ENCODE data around the gene HAL. TPM values are rescaled to one million over a fixed set of nuclear protein-coding genes. Genes with fewer than 3 reads are reported as not detected.

Gene HAL
- total RNA-seq, 4 donors from 2014 or later = 1.2 TPM; not detected in 3

GRCh38 chr12:95980437-95980836 lies 15.7 kb downstream of the HAL start:
- Histone ChIP-seq H3K27ac (replicated peaks in 1 of 4) (no peak overlapping the region), H3K4me3 (no peak overlapping the region), H3K36me3 (no peaks in the 10 kb centered on the region), H3K27me3 (no peaks in the 10 kb centered on the region), H3K4me1 (no peaks in the 10 kb centered on the region), H3K9me3 (no peaks in the 10 kb centered on the region)
- TF ChIP-seq POLR2A (IDR thresholded peaks at IDR 0.05; ENCODE audit: low read depth) (no peak), EP300 (IDR thresholded peaks at IDR 0.05) (no peak), POLR2AphosphoS5 (IDR thresholded peaks at IDR 0.05) (no peak)
- TF ChIP-seq, protein P1, sequence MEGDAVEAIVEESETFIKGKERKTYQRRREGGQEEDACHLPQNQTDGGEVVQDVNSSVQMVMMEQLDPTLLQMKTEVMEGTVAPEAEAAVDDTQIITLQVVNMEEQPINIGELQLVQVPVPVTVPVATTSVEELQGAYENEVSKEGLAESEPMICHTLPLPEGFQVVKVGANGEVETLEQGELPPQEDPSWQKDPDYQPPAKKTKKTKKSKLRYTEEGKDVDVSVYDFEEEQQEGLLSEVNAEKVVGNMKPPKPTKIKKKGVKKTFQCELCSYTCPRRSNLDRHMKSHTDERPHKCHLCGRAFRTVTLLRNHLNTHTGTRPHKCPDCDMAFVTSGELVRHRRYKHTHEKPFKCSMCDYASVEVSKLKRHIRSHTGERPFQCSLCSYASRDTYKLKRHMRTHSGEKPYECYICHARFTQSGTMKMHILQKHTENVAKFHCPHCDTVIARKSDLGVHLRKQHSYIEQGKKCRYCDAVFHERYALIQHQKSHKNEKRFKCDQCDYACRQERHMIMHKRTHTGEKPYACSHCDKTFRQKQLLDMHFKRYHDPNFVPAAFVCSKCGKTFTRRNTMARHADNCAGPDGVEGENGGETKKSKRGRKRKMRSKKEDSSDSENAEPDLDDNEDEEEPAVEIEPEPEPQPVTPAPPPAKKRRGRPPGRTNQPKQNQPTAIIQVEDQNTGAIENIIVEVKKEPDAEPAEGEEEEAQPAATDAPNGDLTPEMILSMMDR (IDR thresholded peaks at IDR 0.05) = no peak
- DNase-seq (ENCODE audit: extremely low spot score) = peak; percentile 57
- intact Hi-C loops (cut with DNase I) = no loop called here
- WGBS = 89% methylated on average over 5 of the region's 5 CpGs

- Histone ChIP-seq H3K4me1 (no peaks in the 10 kb centered on the region), H3K4me3 (no peak overlapping the region), H3K36me3 (no peaks in the 10 kb centered on the region), H3K27ac (replicated peaks in 1 of 4) (no peak overlapping the region), H3K9me3 (no peaks in the 10 kb centered on the region), H3K27me3 (no peaks in the 10 kb centered on the region)
- TF ChIP-seq POLR2AphosphoS5 (IDR thresholded peaks at IDR 0.05) = no peak
- no peak for TF ChIP-seq POLR2A (IDR thresholded peaks at IDR 0.05; ENCODE audit: low read depth)
- TF ChIP-seq, protein P1 (IDR thresholded peaks at IDR 0.05) = no peak
- TF ChIP-seq EP300 (IDR thresholded peaks at IDR 0.05) = no peak
- intact Hi-C loops (cut with DNase I) = no loop called here
- WGBS = 98% methylated on average over 3 of the region's 3 CpGs
- no peak for DNase-seq (ENCODE audit: extremely low spot score)
Observed at GRCh38 chr12:95978774-95979173, 17.4 kb downstream of the HAL start.

- H3K27me3 ChIP-seq = no peaks in the 10 kb centered on the region
- no peak for TF ChIP-seq EP300 (IDR thresholded peaks at IDR 0.05)
- TF ChIP-seq POLR2AphosphoS5 (IDR thresholded peaks at IDR 0.05) = no peak
- TF ChIP-seq POLR2A (IDR thresholded peaks at IDR 0.05; ENCODE audit: low read depth) = no peak
- TF ChIP-seq, protein P1 (IDR thresholded peaks at IDR 0.05) = no peak
- no peak overlapping the region for H3K27ac ChIP-seq (replicated peaks in 1 of 4)
Observed at GRCh38 chr12:95978351-95978750, 17.8 kb downstream of the HAL start.

GRCh38 chr12:95977764-95978305 lies 18.3 kb downstream of the HAL start:
- intact Hi-C loops (cut with DNase I) = no loop called here
- TF ChIP-seq, protein P1 (IDR thresholded peaks at IDR 0.05) = no peak
- TF ChIP-seq EP300 (IDR thresholded peaks at IDR 0.05) (no peak), POLR2AphosphoS5 (IDR thresholded peaks at IDR 0.05) (no peak), POLR2A (IDR thresholded peaks at IDR 0.05; ENCODE audit: low read depth) (no peak)
- H3K27ac ChIP-seq (replicated peaks in 1 of 4) = no peak overlapping the region
- H3K4me1 ChIP-seq = no peaks in the 10 kb centered on the region
- DNase-seq (ENCODE audit: extremely low spot score) = no peak
- WGBS = 83% methylated on average over 11 of the region's 11 CpGs
- H3K27me3 ChIP-seq = no peaks in the 10 kb centered on the region
- no peaks in the 10 kb centered on the region for H3K9me3 ChIP-seq
- H3K36me3 ChIP-seq = no peaks in the 10 kb centered on the region
- no peak overlapping the region for H3K4me3 ChIP-seq

More at GRCh38 chr12:95978351-95978750, 17.8 kb downstream of the HAL start:
- H3K4me1 ChIP-seq = no peaks in the 10 kb centered on the region
- intact Hi-C loops (cut with DNase I) = no loop called here
- no peaks in the 10 kb centered on the region for H3K36me3 ChIP-seq
- H3K9me3 ChIP-seq = no peaks in the 10 kb centered on the region
- H3K4me3 ChIP-seq = no peak overlapping the region
- no peak for DNase-seq (ENCODE audit: extremely low spot score)
- 88% methylated on average over 5 of the region's 5 CpGs for WGBS

- Histone ChIP-seq H3K4me1 (no peaks in the 10 kb centered on the region), H3K27ac (replicated peaks in 1 of 4) (no peak overlapping the region), H3K9me3 (no peaks in the 10 kb centered on the region), H3K27me3 (no peaks in the 10 kb centered on the region), H3K4me3 (no peak overlapping the region), H3K36me3 (no peaks in the 10 kb centered on the region)
- TF ChIP-seq POLR2AphosphoS5 (IDR thresholded peaks at IDR 0.05) (no peak), EP300 (IDR thresholded peaks at IDR 0.05) (no peak), POLR2A (IDR thresholded peaks at IDR 0.05; ENCODE audit: low read depth) (no peak)
- TF ChIP-seq, protein P1 (IDR thresholded peaks at IDR 0.05) = no peak
- DNase-seq (ENCODE audit: extremely low spot score) = no peak
- 94% methylated on average over 7 of the region's 8 CpGs for WGBS
- intact Hi-C loops (cut with DNase I) = no loop called here
Observed at GRCh38 chr12:95976416-95976832, 19.7 kb downstream of the HAL start.

Data from esophagus muscularis mucosa (tissue), 4 donors.